SK-N-DZ (cell line): ENCODE results near the gene SERPINB6.
"Not testable (repeated sequence)": the region's sequence is repeated elsewhere in the genome, so short reads cannot be mapped to it uniquely, and the experiment has no call there.

Experiments
- DNase-seq: peaks from one replicate; pipeline ENCODE4 v3.0.0-alpha.2; 2015; ENCODE audit warnings: low spot score

SERPINB6 gene

DNA sequence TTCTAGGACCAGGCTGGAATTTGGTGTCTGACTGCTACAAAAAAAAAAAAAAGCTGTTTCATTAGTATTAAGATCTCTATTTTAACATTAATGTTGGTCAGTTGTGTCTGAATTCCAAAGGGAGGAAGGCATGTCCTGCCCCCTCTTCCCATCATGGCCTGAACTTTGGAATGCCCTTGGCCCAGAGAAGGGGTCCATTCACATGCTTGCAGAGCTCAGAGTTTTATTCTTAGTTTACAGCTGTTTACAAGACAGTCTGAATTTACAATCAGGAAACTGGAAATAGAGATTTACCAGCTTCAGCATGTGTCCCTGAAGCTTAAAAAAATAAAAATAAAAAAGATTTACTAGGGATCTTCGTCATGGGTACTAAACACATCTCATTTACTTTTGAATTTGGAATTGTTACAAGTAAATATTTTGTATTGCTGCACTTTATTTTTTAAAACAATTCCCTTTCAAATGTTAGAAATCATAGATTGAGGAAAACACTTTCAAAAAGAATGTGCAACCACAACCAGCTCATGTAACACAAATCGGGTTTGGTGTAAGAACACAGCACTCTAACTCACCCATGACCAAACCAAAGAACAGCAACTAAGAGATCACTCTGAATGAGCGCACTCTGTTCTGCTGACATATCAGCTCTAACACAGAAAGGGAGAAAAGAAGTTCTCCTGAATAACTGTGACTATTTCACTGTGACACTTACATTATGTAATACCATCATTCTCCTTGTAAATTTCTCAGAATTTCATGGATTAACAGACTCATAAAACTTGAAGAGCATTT lies 6.6 kb upstream of the SERPINB6 start:
- DNase-seq: no peak

GRCh38 chr6:2977290-2977689 lies 5.9 kb upstream of the SERPINB6 start:
- no peak for DNase-seq

- DNase-seq: no peak
These were observed 5.3 kb upstream of the SERPINB6 start for GRCh38 chr6:2976571-2977085.

DNA sequence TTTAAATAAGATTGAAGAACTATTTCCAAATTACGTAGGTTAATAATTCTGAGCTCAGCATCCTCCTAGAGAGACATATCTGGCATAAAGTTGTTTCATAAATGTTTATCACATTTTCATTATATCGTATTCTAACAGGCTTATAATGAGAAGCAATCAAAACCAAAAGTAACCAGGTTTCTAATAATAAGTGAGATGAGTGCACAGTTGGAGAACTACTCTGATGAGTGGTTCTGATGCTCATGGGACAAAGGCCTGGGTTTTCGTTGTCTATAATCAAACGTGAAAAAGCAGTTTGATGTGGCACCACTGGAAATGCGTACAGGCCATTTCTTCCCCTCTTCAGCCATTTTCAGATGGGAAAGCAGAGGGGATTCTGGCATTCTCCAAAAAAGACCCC lies 4.7 kb upstream of the SERPINB6 start:
- no peak for DNase-seq

DNA sequence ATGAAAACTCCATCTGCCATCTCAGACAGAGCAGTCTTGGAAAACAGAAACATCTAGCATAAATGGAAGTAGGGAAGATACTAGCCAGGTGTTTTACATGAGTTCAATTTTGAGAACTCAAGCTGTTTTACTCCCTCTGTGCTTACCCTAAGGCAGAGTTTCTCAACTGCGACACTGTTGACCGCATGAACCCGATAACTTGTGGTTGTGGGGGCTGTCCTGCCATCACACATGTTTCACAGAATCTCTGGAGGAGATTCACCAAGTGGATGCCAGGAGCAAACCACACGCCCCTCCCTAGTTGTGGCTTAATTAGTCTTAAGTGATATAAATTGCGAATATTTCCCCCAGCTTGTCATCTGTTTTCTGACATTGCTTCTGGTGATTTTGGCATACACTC lies 2.3 kb upstream of the SERPINB6 start:
- no peak for DNase-seq

- not testable (repeated sequence) for DNase-seq
These were observed 1.8 kb upstream of the SERPINB6 start for GRCh38 chr6:2973180-2973579.

- DNase-seq: not testable (repeated sequence)
These were observed 1.3 kb upstream of the SERPINB6 start for GRCh38 chr6:2972685-2973084.

- not testable (repeated sequence) for DNase-seq
These were observed 786 bp upstream of the SERPINB6 start for GRCh38 chr6:2972219-2972487.

- DNase-seq: peak; percentile 28
These were observed 481 bp downstream of the SERPINB6 start for GRCh38 chr6:2970753-2971419.

GRCh38 chr6:2970034-2970685 lies 1.2 kb downstream of the SERPINB6 start:
- no peak for DNase-seq

DNA sequence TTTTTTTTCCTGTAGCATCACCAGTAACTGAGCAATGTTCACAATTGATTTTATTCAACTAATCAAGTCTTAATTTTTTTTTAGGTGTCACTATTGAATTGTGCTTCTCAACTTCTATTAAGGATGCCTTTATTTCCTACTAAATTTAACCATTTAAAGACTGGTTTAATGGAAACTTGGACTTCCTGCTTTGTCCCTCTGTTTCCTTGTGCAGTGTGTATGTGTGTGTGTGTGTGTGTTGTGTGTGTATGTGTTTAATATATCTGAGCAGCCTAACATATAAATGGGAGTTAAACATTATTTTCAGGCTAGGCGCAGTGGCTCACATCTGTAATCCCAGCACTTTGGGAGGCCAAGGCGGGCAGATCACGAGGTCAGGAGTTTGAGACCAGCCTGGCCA lies 1.8 kb downstream of the SERPINB6 start:
- no peak for DNase-seq

- DNase-seq: no peak
These were observed 2.7 kb downstream of the SERPINB6 start for GRCh38 chr6:2968600-2969135.

- DNase-seq: no peak
These were observed 3.4 kb downstream of the SERPINB6 start for GRCh38 chr6:2967936-2968335.

DNA sequence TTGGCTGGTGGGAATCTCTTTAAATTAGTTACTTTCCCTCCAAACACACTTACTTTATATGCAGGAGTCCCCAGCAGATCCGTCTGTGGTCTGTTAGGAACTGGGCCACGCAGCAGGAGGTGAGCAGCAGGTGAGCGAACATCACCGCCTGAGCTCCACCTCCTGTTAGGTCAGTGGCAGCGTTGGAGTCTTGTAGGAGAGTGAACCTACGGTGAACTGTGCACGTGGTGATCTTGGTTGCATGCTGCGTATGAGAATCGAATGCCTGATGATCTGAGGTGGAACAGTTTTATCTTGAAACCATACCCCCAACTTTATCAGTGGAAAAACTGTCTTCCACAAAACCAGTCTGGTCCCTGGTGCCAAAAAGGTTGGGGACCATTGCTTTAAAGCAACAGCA lies 5.0 kb downstream of the SERPINB6 start:
- no peak for DNase-seq

GRCh38 chr6:2964793-2965505 lies 6.4 kb downstream of the SERPINB6 start:
- DNase-seq: no peak

DNA sequence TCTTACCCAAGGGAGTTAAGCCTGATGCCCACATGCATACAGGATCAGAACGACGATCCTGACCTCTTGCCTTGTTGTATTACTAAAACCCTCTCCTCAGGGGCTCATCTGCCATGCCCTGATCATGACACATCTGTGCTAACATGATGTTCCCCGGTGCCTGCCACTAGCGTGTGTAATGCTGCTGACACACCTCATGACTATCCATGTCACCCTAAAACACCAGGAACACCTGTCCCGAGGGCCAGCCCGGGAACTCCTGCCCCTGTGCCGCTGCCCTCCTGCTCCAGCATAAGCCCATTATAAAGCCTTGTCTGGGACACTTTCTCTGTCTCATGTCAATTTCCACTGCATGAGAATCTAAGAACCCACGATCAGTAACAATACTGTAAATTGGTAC lies 7.6 kb downstream of the SERPINB6 start:
- no peak for DNase-seq

GRCh38 chr6:2962636-2963035 lies 8.7 kb downstream of the SERPINB6 start:
- DNase-seq: no peak

GRCh38 chr6:2962004-2962403 lies 9.4 kb downstream of the SERPINB6 start:
- no peak for DNase-seq

GRCh38 chr6:2961506-2961905 lies 9.9 kb downstream of the SERPINB6 start:
- DNase-seq: no peak

DNA sequence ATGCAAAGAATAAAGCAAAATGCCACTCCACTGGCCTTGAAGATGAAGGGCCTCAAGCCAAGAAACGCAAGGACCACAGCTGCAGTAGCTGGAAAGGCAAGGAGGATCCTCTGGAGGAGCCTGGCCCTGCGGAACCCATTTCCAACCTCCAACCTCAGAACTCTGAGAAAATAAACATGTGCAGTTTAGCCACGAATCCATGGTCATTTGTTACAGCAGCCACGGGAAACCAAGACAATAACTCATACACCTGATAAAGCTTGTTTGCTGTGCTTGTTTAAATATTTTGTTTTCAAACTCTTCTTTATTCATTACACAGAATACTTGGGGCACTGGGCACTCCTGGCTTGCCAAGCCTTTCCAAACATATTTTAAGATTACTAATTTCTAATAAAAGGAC lies 10.4 kb downstream of the SERPINB6 start:
- no peak for DNase-seq

DNA sequence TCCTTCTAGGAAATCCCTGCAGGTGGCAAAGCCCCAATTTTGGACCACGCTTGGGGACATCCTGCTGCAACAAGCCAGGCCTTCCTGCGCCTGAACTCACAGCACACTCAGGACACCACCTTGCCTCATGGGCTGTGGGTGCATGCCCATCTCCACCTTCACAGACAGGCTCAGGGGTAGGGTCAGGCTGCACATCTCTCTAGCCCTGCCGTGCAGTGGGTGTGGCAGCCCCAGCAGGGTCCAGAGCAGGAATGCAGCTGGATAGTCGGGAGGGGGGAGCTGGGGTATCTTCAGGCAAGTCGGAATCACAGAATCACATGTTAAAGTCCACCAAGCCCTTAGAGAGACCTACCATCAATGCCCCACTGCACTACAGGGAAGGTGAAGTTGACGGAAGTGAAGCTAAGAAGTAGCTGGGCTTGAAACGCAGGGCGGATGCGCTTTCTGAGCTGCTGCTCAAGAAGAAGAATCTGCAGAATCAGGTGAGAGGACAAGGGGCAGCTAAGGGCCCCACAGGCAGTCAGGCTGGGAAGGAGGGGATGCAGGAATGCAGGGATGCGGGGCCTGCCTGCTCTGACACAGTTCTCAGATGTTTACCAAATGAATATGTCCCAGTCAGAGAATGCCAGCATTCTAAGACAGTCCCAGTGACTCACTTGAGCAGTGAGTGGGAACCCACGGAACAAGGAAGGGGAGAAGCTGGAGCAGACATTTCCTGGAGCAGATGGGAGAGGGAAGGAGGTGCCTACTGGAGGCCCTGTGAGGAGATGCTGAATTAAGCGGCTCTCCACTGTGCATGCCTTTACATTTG lies 11.3 kb downstream of the SERPINB6 start:
- DNase-seq: no peak
